ENCODE measurements around the gene HRAS. TPM values are rescaled to one million over a fixed set of nuclear protein-coding genes. Genes with fewer than 3 reads are reported as not detected.
A peak's percentile ranks its signal among the peaks of the same experiment; 100 is the strongest.

Gene HRAS
- total and polyA plus RNA-seq, 2 of the 13 experiments (the other 11 are each of a cell fraction or from before 2014, with no cell fraction given), result 32.9 to 50.0 TPM

GRCh38 chr11:538431-539051 lies 3.2 kb upstream of the HRAS start (continued):
- TF ChIP-seq AKNA (CRISPR knock-in tag; IDR thresholded peaks at IDR 0.05; ENCODE audit: borderline replicate concordance), result no peak
- TF ChIP-seq KDM2A (CRISPR knock-in tag; IDR thresholded peaks at IDR 0.05; ENCODE audit: borderline replicate concordance, low read depth), result no peak
- TF ChIP-seq ZNF780A (CRISPR knock-in tag; IDR thresholded peaks at IDR 0.05), result no peak
- no peak for TF ChIP-seq HMGXB4 (CRISPR knock-in tag; IDR thresholded peaks at IDR 0.05; ENCODE audit: borderline replicate concordance in 1 of 2, low read depth in 1 of 2)
- TF ChIP-seq TIGD3 (CRISPR knock-in tag; IDR thresholded peaks at IDR 0.05; ENCODE audit: borderline replicate concordance), result no peak
- TF ChIP-seq ETV6 (CRISPR knock-in tag; conservative IDR thresholded peaks at IDR 0.05), result no peak
- TF ChIP-seq ZZZ3 (CRISPR knock-in tag; IDR thresholded peaks at IDR 0.05; ENCODE audit: borderline replicate concordance), result no peak
- TF ChIP-seq NCOA5 (CRISPR knock-in tag; IDR thresholded peaks at IDR 0.05), result no peak
- no peak for TF ChIP-seq REPIN1 (CRISPR knock-in tag; IDR thresholded peaks at IDR 0.05; ENCODE audit: borderline replicate concordance, low read depth)
- no peak for TF ChIP-seq BRCA1 (CRISPR knock-in tag; IDR thresholded peaks at IDR 0.05)
- no peak for TF ChIP-seq KDM1A (CRISPR knock-in tag; IDR thresholded peaks at IDR 0.05)
- no peak for TF ChIP-seq ATF7-NPFF (CRISPR knock-in tag; IDR thresholded peaks at IDR 0.05; ENCODE audit: low read depth)
- no peak for TF ChIP-seq ELF1 (CRISPR knock-in tag; IDR thresholded peaks at IDR 0.05)
- TF ChIP-seq SP4 (CRISPR knock-in tag; IDR thresholded peaks at IDR 0.05), result no peak
- no peak for TF ChIP-seq KDM5A (IDR thresholded peaks at IDR 0.05; ENCODE audit: borderline replicate concordance, low read length)
- no peak for TF ChIP-seq ZNF543 (CRISPR knock-in tag; IDR thresholded peaks at IDR 0.05)
- TF ChIP-seq ZNF335 (CRISPR knock-in tag; IDR thresholded peaks at IDR 0.05), result 0 out of 2 replicates have a peak, but pooled peaks have one; percentile 53
- no peak for TF ChIP-seq ZNF331 (CRISPR knock-in tag; IDR thresholded peaks at IDR 0.05)
- no peak for TF ChIP-seq CC2D1A (CRISPR knock-in tag; IDR thresholded peaks at IDR 0.05)
- TF ChIP-seq MYPOP (CRISPR knock-in tag; IDR thresholded peaks at IDR 0.05), result peak; percentile 44; the same call in 1 of the 2 replicates
- TF ChIP-seq ZNF468 (CRISPR knock-in tag; IDR thresholded peaks at IDR 0.05), result no peak
- TF ChIP-seq TCF7L2 (IDR thresholded peaks at IDR 0.05; ENCODE audit: low read depth, low read length), result no peak
